ENCODE data around the gene BRINP3. TPM values are rescaled to one million over a fixed set of nuclear protein-coding genes. Genes with fewer than 3 reads are reported as not detected.
"Not testable (repeated sequence)": the region's sequence is repeated elsewhere in the genome, so short reads cannot be mapped to it uniquely, and the experiment has no call there.

The BRINP3 gene
- not detected in 2 replicates for total RNA-seq (2014; rRNA removed; shearing (Covaris generic))

DNA sequence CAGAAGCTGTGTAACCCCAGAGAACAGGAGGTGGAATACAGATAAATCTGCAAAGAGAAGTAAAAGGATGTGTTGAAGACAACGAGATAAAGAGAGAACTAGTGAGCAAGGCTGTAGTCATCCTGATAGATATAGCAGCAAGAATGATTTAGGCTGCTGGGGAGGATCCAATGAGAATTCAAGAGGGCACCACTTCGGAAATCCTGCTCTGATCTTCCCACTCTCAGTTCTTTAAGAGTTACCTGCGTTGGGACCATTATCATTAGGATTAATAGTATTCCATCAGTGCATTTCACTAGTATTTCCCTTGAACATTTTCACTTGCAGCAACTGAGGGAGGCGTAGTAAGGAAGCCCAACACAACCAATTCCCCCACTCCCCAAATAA is at the start of gene BRINP3:
Gene BRINP3 (minus strand): TSS at position 103 of the 387 bp plus-strand sequence.
- DNase-seq (ENCODE audit: low spot score) = no peak

DNA sequence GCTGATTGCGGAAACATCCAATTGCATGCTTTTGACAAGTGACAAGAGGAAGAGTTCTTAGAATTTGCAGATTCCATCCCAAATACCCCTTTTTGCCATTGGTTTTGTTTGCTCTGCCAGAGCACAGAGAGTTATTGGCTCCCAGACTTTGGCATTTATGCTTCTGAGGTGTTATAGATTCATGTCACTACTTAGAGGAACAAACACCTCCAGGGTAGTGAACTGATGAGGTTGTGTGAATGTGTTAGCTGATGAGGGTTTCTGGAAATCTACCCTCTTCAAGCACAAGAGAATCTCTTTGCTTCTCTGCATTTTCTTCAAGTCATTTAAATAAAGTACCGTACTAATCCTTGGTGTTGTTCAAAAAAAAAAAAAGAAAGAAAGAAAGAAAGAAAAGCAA is 33.9 kb upstream of the BRINP3 start:
- no peak for DNase-seq (ENCODE audit: low spot score)

GRCh38 chr1:190507357-190507756 is 29.7 kb upstream of the BRINP3 start:
- no peak for DNase-seq (ENCODE audit: low spot score)

GRCh38 chr1:190504539-190504938 is 26.9 kb upstream of the BRINP3 start:
- not testable (repeated sequence) for DNase-seq (ENCODE audit: low spot score)

DNA sequence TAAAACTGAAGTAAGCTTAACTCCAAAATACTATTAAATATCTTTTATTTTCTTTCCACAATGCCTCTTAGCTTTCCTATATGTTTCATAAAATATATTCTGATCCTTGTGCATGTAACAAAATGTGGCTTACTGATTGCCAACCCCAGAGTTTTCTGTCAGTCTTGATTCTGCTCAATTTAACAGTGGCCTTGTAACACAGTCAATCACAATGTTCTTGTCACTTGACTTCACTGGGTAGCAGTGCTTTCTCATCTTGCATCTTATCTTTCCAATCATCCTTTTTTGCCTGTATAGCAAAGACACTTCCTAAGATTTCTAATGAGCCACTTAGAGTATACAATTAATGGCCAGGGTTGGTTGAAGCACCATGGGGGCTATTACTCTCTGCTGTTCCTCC is 19.9 kb upstream of the BRINP3 start:
- DNase-seq (ENCODE audit: low spot score) = no peak

DNA sequence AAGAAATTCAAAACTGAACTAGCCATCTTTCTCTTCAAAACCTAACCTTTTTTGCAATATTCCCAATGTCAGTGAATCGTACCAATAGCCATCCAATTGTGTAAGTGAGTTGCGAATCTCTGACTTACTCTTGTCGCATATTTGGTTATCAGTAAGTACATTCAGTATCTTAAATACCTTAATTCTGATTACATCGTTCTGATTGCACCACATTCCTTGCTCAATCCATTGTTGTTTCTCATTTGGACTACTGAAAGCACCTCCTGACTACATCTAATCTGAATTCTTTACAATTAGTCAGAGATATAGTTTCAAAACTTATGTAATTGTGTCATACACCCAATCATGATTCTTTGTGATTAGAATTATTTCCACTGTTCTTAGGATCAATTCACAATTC is 16.8 kb upstream of the BRINP3 start:
- DNase-seq (ENCODE audit: low spot score) = no peak

DNA sequence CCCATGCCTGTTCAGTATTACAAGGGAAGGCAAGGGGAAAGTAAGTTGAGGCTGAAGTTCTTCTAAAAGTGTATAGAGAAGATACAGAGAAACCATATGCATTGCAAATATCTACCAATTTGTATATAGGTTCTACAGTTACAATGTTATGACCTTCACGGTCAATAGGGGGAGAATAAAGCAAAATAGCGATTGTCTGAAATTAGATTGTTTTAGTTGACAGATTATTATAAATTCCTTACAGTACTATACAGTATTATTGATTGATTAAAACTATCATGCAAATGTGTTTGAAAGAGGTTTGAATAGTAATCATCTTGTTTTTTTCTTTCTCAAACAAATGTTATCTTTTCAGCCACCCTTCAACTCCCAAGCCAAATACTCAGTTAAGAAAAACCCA is 13.7 kb upstream of the BRINP3 start:
- DNase-seq (ENCODE audit: low spot score) = no peak

DNA sequence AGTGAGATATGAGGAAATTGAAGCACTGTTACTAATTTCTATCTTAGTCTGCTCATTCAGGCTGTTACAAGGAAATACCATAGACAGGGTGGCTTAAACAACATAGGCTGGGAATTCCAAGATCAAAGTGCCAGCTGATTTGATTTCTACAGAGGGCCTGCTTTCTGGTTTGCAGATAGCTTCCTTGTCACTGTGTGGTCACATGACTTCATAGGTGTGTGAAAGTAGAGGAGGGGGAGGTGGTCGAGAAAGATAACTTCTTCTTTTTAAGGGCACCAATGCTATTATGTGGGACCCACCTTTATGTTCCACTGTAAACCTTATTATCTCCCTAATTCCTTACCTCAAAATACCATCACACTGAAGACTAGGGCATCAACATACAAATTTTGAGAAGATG is 6.4 kb upstream of the BRINP3 start:
- DNase-seq (ENCODE audit: low spot score) = no peak

DNA sequence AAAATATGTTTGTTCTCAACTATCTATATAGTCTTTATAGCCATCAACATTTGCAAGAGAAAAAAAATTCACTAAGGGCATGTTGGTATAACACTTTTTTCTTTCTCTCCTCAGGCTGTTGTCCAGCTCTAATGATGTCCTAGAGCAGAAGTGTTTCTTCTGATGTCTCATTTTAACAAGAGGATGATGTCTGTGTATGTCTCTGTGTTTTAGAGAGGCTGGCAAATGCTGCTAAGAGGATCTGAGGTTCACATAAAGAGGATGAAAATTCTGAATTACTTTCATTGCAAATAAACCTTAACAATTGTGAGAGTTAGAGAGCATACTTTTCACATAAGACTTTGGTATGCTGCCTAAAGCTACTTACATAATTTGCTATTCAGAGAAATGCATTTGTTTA is 2.6 kb upstream of the BRINP3 start:
- no peak for DNase-seq (ENCODE audit: low spot score)

GRCh38 chr1:190479516-190479915 is 1.9 kb upstream of the BRINP3 start:
- DNase-seq (ENCODE audit: low spot score) = no peak

- no peak for DNase-seq (ENCODE audit: low spot score)
Measured at GRCh38 chr1:190479050-190479397, 1.4 kb upstream of the BRINP3 start.

- DNase-seq (ENCODE audit: low spot score) = no peak
Measured at GRCh38 chr1:190478149-190479049, 735 bp upstream of the BRINP3 start.

DNA sequence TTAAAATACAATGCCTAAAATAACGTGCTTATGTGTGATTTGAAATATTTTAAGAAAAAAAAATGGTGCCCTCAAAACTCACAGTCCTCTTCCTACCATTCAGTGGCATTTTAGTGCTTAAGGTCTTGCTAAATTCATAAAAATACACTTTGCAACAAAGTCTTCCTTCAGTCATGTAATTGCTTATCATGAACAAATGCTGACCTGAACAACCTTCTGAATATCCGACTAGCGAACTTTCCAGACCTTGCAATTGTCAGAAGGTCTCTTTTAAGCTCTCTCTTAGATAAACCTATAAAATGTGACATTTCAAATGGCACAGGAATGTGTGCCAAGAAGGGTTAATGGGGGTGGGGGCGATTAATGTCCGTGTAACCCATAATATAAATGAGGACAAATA is 858 bp downstream of the BRINP3 start:
- DNase-seq (ENCODE audit: low spot score) = no peak

DNA sequence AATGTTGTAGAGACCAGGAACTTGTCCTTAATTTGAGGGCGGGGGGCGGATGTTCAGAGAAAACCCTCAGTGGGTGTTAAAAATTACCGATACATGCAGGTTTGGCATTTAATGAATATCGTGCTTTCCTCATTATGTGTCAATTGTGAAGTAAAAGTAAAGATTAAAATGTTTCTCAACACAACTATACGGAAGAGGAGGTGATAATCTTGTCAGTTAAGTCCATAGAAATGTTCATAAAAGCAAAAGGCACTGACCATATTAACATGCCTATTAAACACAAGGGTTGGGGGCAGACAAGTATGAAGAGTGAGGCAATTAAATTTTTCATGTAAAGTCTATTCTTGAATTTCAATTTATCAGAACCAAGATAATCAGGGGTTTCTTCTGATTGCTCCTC is 1.3 kb downstream of the BRINP3 start:
- no peak for DNase-seq (ENCODE audit: low spot score)

DNA sequence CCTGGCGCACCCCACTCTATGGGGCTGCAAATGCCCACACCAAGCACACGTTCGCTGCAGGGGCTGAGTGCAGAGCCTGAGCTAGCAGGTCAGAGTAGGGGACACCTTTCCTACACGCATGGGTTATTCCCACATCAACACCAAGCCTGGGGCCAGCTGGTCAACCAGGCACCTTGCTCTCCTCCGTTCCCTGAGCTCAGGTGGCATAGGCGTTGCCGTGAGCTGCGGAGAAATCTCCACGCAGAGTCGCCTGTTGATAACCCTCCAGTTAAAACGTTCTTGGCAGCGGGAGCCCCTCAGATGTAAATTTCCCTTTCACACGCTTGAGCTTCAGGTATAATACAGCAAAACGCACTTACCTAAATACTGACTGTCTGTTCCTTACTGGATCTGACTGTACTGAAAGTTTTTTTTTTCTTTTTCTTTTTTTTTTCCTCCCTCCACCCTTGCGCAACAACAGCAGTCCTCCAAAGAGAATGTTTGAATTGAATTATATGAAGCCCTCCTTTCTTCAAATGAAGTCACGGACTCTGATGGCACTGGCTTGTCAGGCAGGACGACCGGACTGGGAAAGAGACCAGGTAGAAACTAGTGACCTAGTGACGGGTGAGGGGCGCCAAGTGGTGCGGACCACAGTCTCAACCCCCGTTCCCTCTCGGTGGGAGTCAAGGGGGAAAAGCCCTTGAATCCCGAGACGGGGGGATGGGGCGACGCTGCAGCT is 2.1 kb downstream of the BRINP3 start:
- DNase-seq (ENCODE audit: low spot score) = no peak

DNA sequence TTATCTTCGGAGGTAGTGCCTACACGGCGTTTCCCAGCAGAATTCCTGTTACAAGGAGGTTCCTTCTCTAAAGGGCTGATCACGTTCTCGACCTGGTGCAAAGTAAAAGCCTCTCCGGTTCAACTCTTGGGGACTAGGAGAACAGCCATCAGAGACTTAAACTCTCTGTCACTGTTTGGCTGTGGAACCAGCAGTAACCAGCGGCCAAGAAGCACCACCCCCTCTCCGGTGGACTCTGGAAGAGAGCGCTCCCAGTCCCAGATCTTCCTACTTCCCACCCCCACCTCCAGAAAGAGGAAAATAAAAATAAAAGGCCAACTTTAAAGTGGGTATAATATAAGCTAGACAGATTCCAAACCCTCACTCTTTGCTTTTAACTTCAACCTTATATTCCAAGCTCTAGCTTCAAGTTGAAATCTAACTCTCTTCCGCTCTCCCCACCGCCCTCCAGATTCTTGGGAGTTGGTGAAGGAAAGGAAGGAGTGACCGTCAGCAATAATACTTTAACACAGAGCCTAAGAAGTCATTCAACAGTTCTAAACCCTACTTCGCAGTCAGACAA is 2.9 kb downstream of the BRINP3 start:
- no peak for DNase-seq (ENCODE audit: low spot score)

DNA sequence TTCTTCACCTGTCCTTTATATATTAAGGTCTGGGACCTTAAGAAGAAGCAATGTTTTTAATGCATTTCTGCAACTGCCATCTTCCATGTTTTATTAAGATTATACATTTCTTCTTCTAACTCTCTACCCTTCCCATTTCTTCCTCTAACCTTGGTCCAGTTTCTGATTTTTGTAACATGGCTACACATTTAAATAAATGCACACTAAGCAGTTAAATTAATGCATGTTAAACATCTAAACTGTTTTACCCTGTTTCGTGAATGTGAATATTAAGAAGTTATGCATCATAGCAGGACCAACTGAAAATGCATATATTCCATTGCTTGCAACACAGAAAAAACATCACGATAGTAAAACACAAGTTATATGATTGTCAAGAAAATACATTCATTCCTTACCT is 3.7 kb downstream of the BRINP3 start:
- DNase-seq (ENCODE audit: low spot score) = no peak

DNA sequence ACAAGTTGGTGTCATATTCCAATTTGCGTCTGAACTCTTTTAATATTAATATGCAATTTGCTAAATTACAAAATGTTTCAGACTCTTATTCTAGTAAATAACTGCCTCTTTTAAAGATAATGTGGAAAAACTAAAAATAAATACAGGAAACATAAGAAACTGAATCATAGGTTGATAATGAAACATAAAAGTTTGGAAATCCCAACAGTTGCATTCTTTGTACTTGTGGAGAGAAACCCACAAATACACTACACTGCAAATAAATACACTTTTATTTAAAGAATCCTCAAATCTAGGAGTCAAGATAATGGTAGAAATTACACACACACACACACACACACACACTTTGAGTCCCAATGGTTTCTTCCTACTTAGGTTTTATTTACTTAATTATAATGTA is 5.2 kb downstream of the BRINP3 start:
- DNase-seq (ENCODE audit: low spot score) = no peak

- DNase-seq (ENCODE audit: low spot score) = no peak
Measured at GRCh38 chr1:190472042-190472441, 5.6 kb downstream of the BRINP3 start.

DNA sequence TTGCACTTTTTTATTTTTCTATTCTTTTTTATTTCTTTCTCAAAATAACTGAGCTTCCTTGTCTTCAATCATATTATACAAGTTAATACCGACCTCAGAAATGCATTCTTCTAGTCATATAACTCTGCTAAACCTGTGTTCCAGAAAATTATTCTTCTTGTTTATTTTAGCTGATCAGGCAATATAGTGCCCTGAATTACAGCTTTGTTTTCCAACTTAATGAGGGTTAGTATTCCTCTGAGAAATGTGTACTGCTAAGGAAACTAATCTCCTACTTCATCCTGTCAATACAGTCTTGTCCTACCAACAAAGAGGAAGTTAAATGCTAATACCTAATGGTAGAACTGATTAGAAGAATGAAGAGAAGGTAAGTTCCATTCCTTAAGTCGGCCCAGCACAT is 13.0 kb downstream of the BRINP3 start:
- no peak for DNase-seq (ENCODE audit: low spot score)

GRCh38 chr1:190456129-190456528 is 21.5 kb downstream of the BRINP3 start:
- DNase-seq (ENCODE audit: low spot score) = no peak

DNA sequence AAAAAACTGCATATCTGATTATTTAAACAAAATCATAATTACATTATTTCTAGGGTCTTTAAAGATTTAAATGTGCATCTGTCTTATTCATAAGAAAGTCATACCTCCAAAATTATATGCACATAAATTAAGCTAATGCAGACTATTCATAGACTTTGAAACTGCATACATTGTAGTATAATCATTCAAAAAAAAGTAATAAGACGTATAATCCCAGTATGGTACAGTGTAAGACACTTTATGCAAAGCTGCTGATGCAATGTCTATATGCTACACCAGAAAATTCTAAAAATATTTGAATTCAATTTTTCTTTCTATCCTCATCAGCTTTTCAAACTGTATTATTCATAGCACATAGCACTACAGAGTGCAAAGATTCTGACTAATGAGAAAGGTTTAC is 22.0 kb downstream of the BRINP3 start:
- DNase-seq (ENCODE audit: low spot score) = no peak

GRCh38 chr1:190453550-190453949 is 24.1 kb downstream of the BRINP3 start:
- peak; percentile 15 for DNase-seq (ENCODE audit: low spot score)
